ENCODE data around the gene SMOC1.

Gene SMOC1

DNA sequence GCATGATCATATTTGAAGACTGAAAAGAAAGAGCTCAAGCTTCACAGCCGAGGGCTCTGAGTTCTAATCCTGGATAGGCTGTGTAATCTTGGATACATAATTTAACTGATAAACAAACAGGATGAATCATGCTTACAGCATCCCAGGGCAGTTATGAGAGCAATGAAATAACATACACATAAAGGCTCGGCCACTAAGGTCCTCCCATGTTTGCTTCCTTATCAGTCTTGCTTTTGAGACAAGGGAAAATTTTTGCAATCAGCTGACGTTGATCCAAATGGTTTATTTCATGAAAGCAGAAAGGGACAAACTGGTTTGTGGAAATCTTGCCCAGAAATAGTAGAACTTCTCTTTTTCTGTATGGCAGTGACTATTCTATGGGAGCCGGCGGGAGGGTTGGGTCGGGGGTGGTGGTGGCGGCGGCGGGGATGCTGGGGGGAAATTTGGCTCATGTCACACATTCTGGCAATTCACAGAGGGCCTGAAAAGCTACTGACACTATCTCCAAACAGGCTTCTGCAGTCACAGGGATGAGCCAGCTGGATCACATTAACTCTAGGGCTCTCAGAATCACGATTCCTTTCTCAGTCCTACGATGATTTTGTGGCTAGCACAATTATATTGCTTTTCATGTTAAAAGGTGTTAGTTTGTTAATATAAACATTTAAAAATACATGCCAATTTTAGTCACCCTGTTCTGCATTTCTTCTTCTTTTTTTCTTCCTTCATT, 185.1 kb downstream of the SMOC1 start:
- no peak overlapping the region for H3K4me3 Mint-ChIP-seq
- H3K36me3 Mint-ChIP-seq (ENCODE audit: low read depth): no peaks in the 10 kb centered on the region
- H3K9me3 Mint-ChIP-seq: no peaks in the 10 kb centered on the region
- no peaks in the 10 kb centered on the region for H3K4me1 Mint-ChIP-seq (ENCODE audit: low read depth)
- H3K27ac Mint-ChIP-seq: no peak overlapping the region
- DNase-seq (ENCODE audit: low spot score): no peak
- H3K27me3 Mint-ChIP-seq (ENCODE audit: low read depth): peaks cover 3% of the 10 kb centered on the region

DNA sequence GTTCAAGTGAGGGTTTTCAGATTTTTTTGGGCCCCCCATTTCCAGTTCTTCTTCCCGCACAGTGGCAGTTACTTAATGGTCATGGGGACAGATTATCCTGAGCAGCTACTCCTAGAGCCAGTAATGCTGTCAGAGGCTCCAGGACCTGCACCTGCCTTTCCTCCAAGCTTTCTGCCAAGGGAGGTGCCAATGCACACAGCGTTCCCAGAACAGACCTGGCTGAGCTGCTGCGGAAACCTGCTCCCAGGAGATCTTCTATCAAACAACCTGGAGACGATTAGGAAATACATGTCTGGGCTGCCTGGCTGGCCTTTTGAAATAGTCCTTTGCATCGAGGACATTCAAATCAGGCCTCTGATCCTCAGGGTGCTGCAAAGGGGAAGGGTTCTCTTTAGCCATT, 188.6 kb downstream of the SMOC1 start:
- H3K4me3 Mint-ChIP-seq: no peak overlapping the region
- H3K27ac Mint-ChIP-seq: no peak overlapping the region
- no peaks in the 10 kb centered on the region for H3K36me3 Mint-ChIP-seq (ENCODE audit: low read depth)
- H3K9me3 Mint-ChIP-seq: no peaks in the 10 kb centered on the region
- peaks cover 9% of the 10 kb centered on the region for H3K27me3 Mint-ChIP-seq (ENCODE audit: low read depth)
- no peaks in the 10 kb centered on the region for H3K4me1 Mint-ChIP-seq (ENCODE audit: low read depth)
- no peak for DNase-seq (ENCODE audit: low spot score)

DNA sequence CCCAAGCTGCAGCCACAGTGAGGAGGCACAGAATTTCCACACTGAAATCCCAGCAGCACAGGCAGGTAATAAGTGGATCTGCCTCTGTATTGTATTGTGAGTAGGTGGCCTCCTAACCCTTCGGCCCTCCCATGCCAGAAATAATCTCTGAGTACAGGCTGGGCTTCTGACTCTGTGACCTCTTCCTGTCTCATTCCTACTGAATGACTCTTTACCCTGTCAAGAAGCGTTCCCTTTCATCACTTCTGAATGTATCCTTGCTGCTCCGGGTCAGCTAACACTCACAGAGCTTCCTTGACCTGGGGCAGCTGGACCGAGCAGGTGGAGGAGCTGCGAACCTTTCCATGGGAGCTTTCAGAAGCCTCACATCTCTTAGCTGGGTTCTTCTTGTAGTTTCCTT, 190.0 kb downstream of the SMOC1 start:
- no peak overlapping the region for H3K4me3 Mint-ChIP-seq
- H3K4me1 Mint-ChIP-seq (ENCODE audit: low read depth): no peaks in the 10 kb centered on the region
- no peak overlapping the region for H3K27ac Mint-ChIP-seq
- no peaks in the 10 kb centered on the region for H3K9me3 Mint-ChIP-seq
- H3K36me3 Mint-ChIP-seq (ENCODE audit: low read depth): no peaks in the 10 kb centered on the region
- H3K27me3 Mint-ChIP-seq (ENCODE audit: low read depth): peaks cover 10% of the 10 kb centered on the region
- no peak for DNase-seq (ENCODE audit: low spot score)

DNA sequence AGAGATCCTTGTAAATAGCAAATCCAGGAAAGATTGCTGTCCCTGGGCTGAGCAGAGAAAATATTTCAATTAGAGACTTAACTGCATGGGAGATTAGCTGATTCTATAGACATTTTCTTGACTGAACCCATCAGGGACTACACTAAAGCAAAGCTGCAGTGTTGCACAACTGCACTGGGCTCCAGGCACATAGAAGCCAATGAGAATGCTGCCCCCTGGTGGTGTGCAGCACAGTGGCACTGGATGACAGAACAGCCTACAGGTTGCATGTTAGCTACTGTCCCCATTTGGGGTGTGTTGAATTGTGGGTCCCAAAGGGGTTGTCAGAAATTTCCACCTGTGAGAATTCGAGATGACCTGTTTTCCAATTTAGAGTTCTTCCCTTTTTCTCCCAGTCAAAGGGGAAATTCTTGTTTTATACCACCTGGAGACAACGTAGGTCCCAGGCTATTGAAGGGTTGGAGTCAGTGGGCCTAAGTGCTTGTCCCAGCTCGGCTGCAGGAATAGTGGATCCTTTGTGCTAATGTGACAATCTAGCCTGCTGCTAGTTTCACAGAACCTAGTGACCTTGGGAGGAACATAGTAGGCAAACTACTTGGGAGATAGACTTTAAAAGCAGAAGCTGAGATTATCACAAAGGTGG, 194.8 kb downstream of the SMOC1 start:
- peaks cover 10% of the 10 kb centered on the region for H3K27me3 Mint-ChIP-seq (ENCODE audit: low read depth)
- DNase-seq (ENCODE audit: low spot score): peak; percentile 25
- H3K9me3 Mint-ChIP-seq: no peaks in the 10 kb centered on the region
- H3K27ac Mint-ChIP-seq: no peak overlapping the region
- H3K4me1 Mint-ChIP-seq (ENCODE audit: low read depth): no peaks in the 10 kb centered on the region
- H3K4me3 Mint-ChIP-seq: no peak overlapping the region
- no peaks in the 10 kb centered on the region for H3K36me3 Mint-ChIP-seq (ENCODE audit: low read depth)

DNA sequence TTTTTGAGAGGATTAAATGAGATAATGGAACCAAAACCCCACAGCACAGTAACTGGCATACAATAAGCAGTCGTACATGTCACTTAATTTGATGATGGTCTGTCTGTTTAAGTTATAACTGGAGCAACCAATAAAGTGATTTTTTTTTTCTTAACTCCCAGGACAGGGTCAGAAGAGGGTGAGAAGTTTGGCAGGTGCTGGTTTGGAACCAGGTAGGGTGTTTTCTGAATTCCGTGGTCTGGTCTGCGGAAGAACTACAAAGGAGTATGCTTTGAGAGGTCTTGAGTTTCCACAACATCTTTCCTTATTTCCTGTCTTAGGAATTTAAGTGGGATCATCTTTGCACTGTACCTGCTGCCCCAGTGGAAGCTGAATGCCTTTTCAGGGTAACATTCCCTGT, 197.8 kb downstream of the SMOC1 start:
- Mint-ChIP-seq H3K36me3 (ENCODE audit: low read depth) (no peaks in the 10 kb centered on the region), H3K4me1 (ENCODE audit: low read depth) (no peaks in the 10 kb centered on the region), H3K9me3 (no peaks in the 10 kb centered on the region), H3K27me3 (ENCODE audit: low read depth) (peaks cover 5% of the 10 kb centered on the region), H3K27ac (no peak overlapping the region), H3K4me3 (no peak overlapping the region)
- DNase-seq (ENCODE audit: low spot score): no peak

DNA sequence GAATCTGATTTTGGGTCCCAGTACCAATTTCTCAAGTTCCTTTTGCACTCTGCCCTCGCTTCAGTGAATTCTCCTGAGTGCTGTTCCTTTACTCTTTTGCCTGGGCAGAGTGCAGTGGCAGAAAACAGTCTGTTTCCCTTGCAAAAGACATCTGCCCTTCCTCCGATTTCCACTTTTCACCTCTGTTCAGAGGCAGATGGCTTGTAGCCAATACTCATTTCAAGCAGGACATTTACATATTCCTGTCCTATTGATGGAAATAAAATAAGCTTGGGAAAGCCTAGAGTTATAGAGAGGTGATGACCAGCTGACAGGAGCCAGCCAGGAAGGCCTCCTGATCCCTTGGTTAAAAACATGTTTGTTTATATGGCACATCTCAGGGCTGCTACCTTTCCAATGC, 198.5 kb downstream of the SMOC1 start:
- H3K4me3 Mint-ChIP-seq: no peak overlapping the region
- no peaks in the 10 kb centered on the region for H3K4me1 Mint-ChIP-seq (ENCODE audit: low read depth)
- no peaks in the 10 kb centered on the region for H3K9me3 Mint-ChIP-seq
- H3K36me3 Mint-ChIP-seq (ENCODE audit: low read depth): no peaks in the 10 kb centered on the region
- DNase-seq (ENCODE audit: low spot score): no peak
- no peak overlapping the region for H3K27ac Mint-ChIP-seq
- H3K27me3 Mint-ChIP-seq (ENCODE audit: low read depth): peaks cover 7% of the 10 kb centered on the region

DNA sequence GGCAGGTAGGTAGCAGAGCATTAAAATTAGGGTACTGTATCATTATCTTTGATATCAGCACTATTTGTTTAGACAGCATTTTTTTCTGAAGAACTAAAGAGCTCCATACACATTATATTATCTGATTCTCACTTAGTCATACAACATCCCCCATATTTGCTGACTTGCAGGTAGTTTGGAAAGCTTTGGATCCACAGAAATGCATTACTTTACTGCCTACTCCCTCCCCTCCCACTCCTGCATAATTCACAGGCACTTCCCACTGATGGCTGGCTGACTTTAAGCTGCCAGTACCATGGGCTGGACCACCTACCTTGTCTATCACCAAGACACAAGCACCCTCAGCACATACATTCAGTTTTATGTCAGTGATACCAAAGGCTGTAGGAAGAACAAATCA, 199.1 kb downstream of the SMOC1 start:
- H3K36me3 Mint-ChIP-seq (ENCODE audit: low read depth): no peaks in the 10 kb centered on the region
- no peak overlapping the region for H3K27ac Mint-ChIP-seq
- H3K4me1 Mint-ChIP-seq (ENCODE audit: low read depth): no peaks in the 10 kb centered on the region
- no peak overlapping the region for H3K4me3 Mint-ChIP-seq
- H3K27me3 Mint-ChIP-seq (ENCODE audit: low read depth): peaks cover 3% of the 10 kb centered on the region
- no peak for DNase-seq (ENCODE audit: low spot score)
- H3K9me3 Mint-ChIP-seq: no peaks in the 10 kb centered on the region

DNA sequence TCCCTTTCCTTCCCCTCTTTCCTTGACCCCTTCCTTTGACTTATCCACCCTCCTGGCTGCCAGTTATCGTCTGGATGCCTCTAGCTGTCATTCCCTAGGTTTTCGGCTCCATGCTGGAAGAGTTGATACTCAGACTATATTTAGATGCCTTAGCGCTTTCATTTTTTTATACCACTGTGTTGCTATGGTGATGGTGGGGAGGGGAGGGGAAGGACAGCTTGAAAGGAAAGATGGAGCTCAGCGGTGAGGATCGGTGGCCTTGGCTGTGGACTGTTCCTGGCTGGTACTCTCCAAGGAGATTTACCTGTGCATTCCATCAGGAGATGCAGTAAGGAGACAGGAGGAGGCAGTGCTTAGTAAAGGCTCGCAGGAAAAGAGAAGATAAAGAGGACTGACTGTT, 200.9 kb downstream of the SMOC1 start:
- H3K27ac Mint-ChIP-seq: no peak overlapping the region
- H3K9me3 Mint-ChIP-seq: no peaks in the 10 kb centered on the region
- DNase-seq (ENCODE audit: low spot score): no peak
- no peaks in the 10 kb centered on the region for H3K4me1 Mint-ChIP-seq (ENCODE audit: low read depth)
- no peak overlapping the region for H3K4me3 Mint-ChIP-seq
- H3K27me3 Mint-ChIP-seq (ENCODE audit: low read depth): peaks cover 11% of the 10 kb centered on the region
- no peaks in the 10 kb centered on the region for H3K36me3 Mint-ChIP-seq (ENCODE audit: low read depth)
